Trophoblast cell (in vitro differentiated cells and primary cell): ENCODE measurements around the gene COL4A6.
A peak's percentile ranks its signal among the peaks of the same experiment; 100 is the strongest.

Experiments used
- DNase-seq, 2 donors: peaks; one replicate each; pipeline ENCODE4 v3.0.0-alpha.2; 2016
- H2AFZ ChIP-seq: 2 replicates; pipeline ENCODE4 v1.6.1; 2013; ENCODE audit warnings: low read length, moderate library complexity, mild to moderate bottlenecking; ENCODE audit not compliant: insufficient read depth, poor library complexity
- H2AK5ac ChIP-seq: 2 replicates; pipeline ENCODE4 v1.6.1; 2013; ENCODE audit warnings: mild to moderate bottlenecking, low read length
- H2BK120ac ChIP-seq: 2 replicates; pipeline ENCODE4 v1.6.1; 2013; ENCODE audit warnings: low read length, mild to moderate bottlenecking, moderate library complexity; ENCODE audit not compliant: insufficient read depth, poor library complexity
- H2BK12ac ChIP-seq: 2 replicates; pipeline ENCODE4 v1.6.1; 2013; ENCODE audit warnings: mild to moderate bottlenecking, low read length, moderate library complexity
- H2BK5ac ChIP-seq: 2 replicates; pipeline ENCODE4 v1.6.1; 2013; ENCODE audit warnings: low read length, low read depth, moderate library complexity, mild to moderate bottlenecking; ENCODE audit not compliant: poor library complexity
- H3K14ac ChIP-seq: 2 replicates; pipeline ENCODE4 v1.6.1; 2013; ENCODE audit warnings: mild to moderate bottlenecking, low read length
- H3K18ac ChIP-seq: 2 replicates; pipeline ENCODE4 v1.6.1; 2013; ENCODE audit warnings: mild to moderate bottlenecking, low read length
- H3K23ac ChIP-seq: 2 replicates; pipeline ENCODE4 v1.6.1; 2013; ENCODE audit warnings: low read length
- H3K27ac ChIP-seq: 2 replicates; pipeline ENCODE4 v1.5.1; 2013; ENCODE audit warnings: low read depth, mild to moderate bottlenecking, inconsistent platforms, low read length, moderate library complexity
- H3K27me3 ChIP-seq: 2 replicates; pipeline ENCODE4 v1.6.1; 2013; ENCODE audit warnings: inconsistent platforms, mild to moderate bottlenecking, low read length, moderate library complexity; ENCODE audit not compliant: insufficient read depth
- H3K36me3 ChIP-seq, 2 experiments: 1 replicate in 1 of 2; 2 replicates in 1 of 2; pipeline ENCODE4 v1.6.1; 2013; ENCODE audit warnings: low read length in 2 of 2, mild to moderate bottlenecking in 2 of 2, moderate library complexity in 1 of 2; ENCODE audit not compliant: insufficient read depth in 2 of 2, control insufficient read depth in 1 of 2
- H3K4ac ChIP-seq: 2 replicates; pipeline ENCODE4 v1.6.1; 2013; ENCODE audit warnings: low read depth, mild to moderate bottlenecking, low read length, moderate library complexity
- H3K4me1 ChIP-seq, 2 experiments: 1 replicate in 1 of 2; 2 replicates in 1 of 2; pipeline ENCODE4 v1.6.1; 2013; ENCODE audit warnings: low read length in 2 of 2, mild to moderate bottlenecking in 2 of 2, moderate library complexity in 1 of 2; ENCODE audit not compliant: insufficient read depth in 2 of 2, control insufficient read depth in 1 of 2
- H3K4me2 ChIP-seq: 2 replicates; pipeline ENCODE4 v1.6.1; 2013; ENCODE audit warnings: inconsistent platforms, mild to moderate bottlenecking, low read length, moderate library complexity
- H3K4me3 ChIP-seq: 2 replicates; pipeline ENCODE4 v1.5.1; 2013; ENCODE audit warnings: mild to moderate bottlenecking, low read depth, low read length, inconsistent platforms
- H3K79me1 ChIP-seq: one replicate; pipeline ENCODE4 v1.6.1; 2013; ENCODE audit warnings: low read length
- H3K79me2 ChIP-seq: 2 replicates; pipeline ENCODE4 v1.6.1; 2013; ENCODE audit warnings: low read length, mild to moderate bottlenecking; ENCODE audit not compliant: control insufficient read depth, insufficient read depth, poor library complexity
- H3K9ac ChIP-seq: 2 replicates; pipeline ENCODE4 v1.6.1; 2013; ENCODE audit warnings: mild to moderate bottlenecking, low read length
- H3K9me3 ChIP-seq: 2 replicates; pipeline ENCODE4 v1.6.1; 2013; ENCODE audit warnings: low read depth, mild to moderate bottlenecking, control low read depth, inconsistent platforms, low read length; ENCODE audit not compliant: insufficient read depth
- H4K12ac ChIP-seq: 2 replicates; pipeline ENCODE4 v1.6.1; 2013; ENCODE audit warnings: low read depth, mild to moderate bottlenecking, low read length, moderate library complexity
- H4K8ac ChIP-seq: 2 replicates; pipeline ENCODE4 v1.6.1; 2013; ENCODE audit warnings: low read depth, mild to moderate bottlenecking, low read length, moderate library complexity
- H4K91ac ChIP-seq: one replicate; pipeline ENCODE4 v1.6.1; 2013; ENCODE audit warnings: low read depth, mild to moderate bottlenecking, low read length, moderate library complexity
- WGBS: extraction: QIAGEN DNeasy Blood & Tissue Kit; methylation state at CpG from one replicate; pipeline ENCODE4 v1.1.7; 2013; ENCODE audit warnings: missing lambda C conversion rate; ENCODE audit not compliant: insufficient read length, insufficient coverage; ENCODE audit errors: extremely low coverage; 5-methylcytosine and 5-hydroxymethylcytosine counted together

Gene COL4A6

GRCh38 chrX:108415146-108415545 is 23.1 kb downstream of the COL4A6 start:
- no peaks in the 10 kb centered on the region for H3K36me3 ChIP-seq
- H2AFZ ChIP-seq, result no peak overlapping the region
- no peaks in the 10 kb centered on the region for H3K9me3 ChIP-seq
- no peak overlapping the region for H3K4ac ChIP-seq
- WGBS, result no CpG with 5 or more reads among the region's 1 CpG
- H2BK5ac ChIP-seq, result no peak overlapping the region
- no peak overlapping the region for H3K4me3 ChIP-seq
- no peak overlapping the region for H2BK12ac ChIP-seq
- no peak overlapping the region for H4K12ac ChIP-seq
- no peak overlapping the region for H3K18ac ChIP-seq
- DNase-seq, result no peak
- H3K9ac ChIP-seq, result no peak overlapping the region
- H2AK5ac ChIP-seq, result no peak overlapping the region
- H4K8ac ChIP-seq, result no peak overlapping the region
- H3K14ac ChIP-seq, result no peak overlapping the region
- H3K27me3 ChIP-seq, result no peaks in the 10 kb centered on the region
- H3K27ac ChIP-seq, result no peak overlapping the region
- no peak overlapping the region for H4K91ac ChIP-seq
- no peak overlapping the region for H2BK120ac ChIP-seq
- H3K79me1 ChIP-seq, result no peaks in the 10 kb centered on the region
- H3K79me2 ChIP-seq, result no peaks in the 10 kb centered on the region
- no peak overlapping the region for H3K4me2 ChIP-seq
- no peak overlapping the region for H3K23ac ChIP-seq
- H3K4me1 ChIP-seq, result peaks cover 1 to 2% of the 10 kb centered on the region in 2 experiments

- Histone ChIP-seq H3K79me1 (no peaks in the 10 kb centered on the region), H3K79me2 (no peaks in the 10 kb centered on the region), H4K91ac (no peak overlapping the region), H4K12ac (no peak overlapping the region), H3K9me3 (no peaks in the 10 kb centered on the region), H4K8ac (no peak overlapping the region), H3K4me2 (no peak overlapping the region), H2BK120ac (no peak overlapping the region), H3K23ac (no peak overlapping the region), H2AK5ac (no peak overlapping the region), H3K18ac (no peak overlapping the region), H3K4me1 (peaks cover 0 to 2% of the 10 kb centered on the region in 2 experiments), H3K4me3 (no peak overlapping the region), H2BK12ac (no peak overlapping the region), H3K27ac (no peak overlapping the region), H3K9ac (no peak overlapping the region), H3K14ac (no peak overlapping the region), H2AFZ (no peak overlapping the region), H3K27me3 (no peaks in the 10 kb centered on the region), H3K36me3 (no peaks in the 10 kb centered on the region), H2BK5ac (no peak overlapping the region), H3K4ac (no peak overlapping the region)
- no peak for DNase-seq
Measured at GRCh38 chrX:108412783-108413182, 25.4 kb downstream of the COL4A6 start.

GRCh38 chrX:108399418-108400165 is 38.6 kb downstream of the COL4A6 start:
- Histone ChIP-seq H3K4ac (no peak overlapping the region), H3K4me1 (peaks cover 0 to 2% of the 10 kb centered on the region in 2 experiments), H2AFZ (no peak overlapping the region), H3K27me3 (no peaks in the 10 kb centered on the region), H4K12ac (no peak overlapping the region), H4K91ac (no peak overlapping the region), H2BK120ac (no peak overlapping the region), H3K18ac (no peak overlapping the region), H3K9me3 (no peaks in the 10 kb centered on the region), H2BK12ac (no peak overlapping the region), H4K8ac (no peak overlapping the region), H3K23ac (no peak overlapping the region), H3K79me2 (no peaks in the 10 kb centered on the region), H3K36me3 (no peaks in the 10 kb centered on the region), H3K27ac (peak overlapping the region; percentile 70), H2AK5ac (no peak overlapping the region), H3K4me3 (no peak overlapping the region), H2BK5ac (no peak overlapping the region), H3K14ac (no peak overlapping the region), H3K4me2 (no peak overlapping the region), H3K9ac (no peak overlapping the region), H3K79me1 (peaks cover 2% of the 10 kb centered on the region)
- no CpG with 5 or more reads among the region's 1 CpG for WGBS
- DNase-seq, result no peak

- no peak overlapping the region for H2BK5ac ChIP-seq
- H3K27ac ChIP-seq, result peak overlapping the region; percentile 34
- peaks cover 2% of the 10 kb centered on the region for H3K79me1 ChIP-seq
- peaks cover 0 to 2% of the 10 kb centered on the region in 2 experiments for H3K4me1 ChIP-seq
- H2BK12ac ChIP-seq, result no peak overlapping the region
- H2AFZ ChIP-seq, result no peak overlapping the region
- no peak overlapping the region for H4K8ac ChIP-seq
- no peaks in the 10 kb centered on the region for H3K36me3 ChIP-seq
- H3K18ac ChIP-seq, result no peak overlapping the region
- H3K79me2 ChIP-seq, result no peaks in the 10 kb centered on the region
- no peak overlapping the region for H2BK120ac ChIP-seq
- no peaks in the 10 kb centered on the region for H3K27me3 ChIP-seq
- H3K23ac ChIP-seq, result no peak overlapping the region
- no peak overlapping the region for H3K4me3 ChIP-seq
- no peak overlapping the region for H3K4me2 ChIP-seq
- H3K9ac ChIP-seq, result no peak overlapping the region
- DNase-seq, result no peak
- no peak overlapping the region for H2AK5ac ChIP-seq
- H4K91ac ChIP-seq, result no peak overlapping the region
- no peak overlapping the region for H4K12ac ChIP-seq
- H3K4ac ChIP-seq, result no peak overlapping the region
- H3K9me3 ChIP-seq, result no peaks in the 10 kb centered on the region
- no CpG with 5 or more reads among the region's 6 CpGs for WGBS
- H3K14ac ChIP-seq, result no peak overlapping the region
Measured at GRCh38 chrX:108397627-108398391, 40.4 kb downstream of the COL4A6 start.
